ENCODE results near the gene RHO.
"Not testable (repeated sequence)": the region's sequence is repeated elsewhere in the genome, so short reads cannot be mapped to it uniquely, and the experiment has no call there.

Gene RHO

GRCh38 chr3:129528589-129529100 lies at the start of gene RHO:
Gene RHO (plus strand): TSS chr3:129528639. CDS start chr3:129528734, 95 bp downstream.
- DNase-seq = no peak

- DNase-seq = not testable (repeated sequence)
These were observed 47.1 kb upstream of the RHO start for GRCh38 chr3:129481225-129481765.

GRCh38 chr3:129481766-129482332 lies 46.6 kb upstream of the RHO start:
- no peak for DNase-seq

- DNase-seq = no peak
These were observed 45.7 kb upstream of the RHO start for GRCh38 chr3:129482721-129483120.

- no peak for DNase-seq
These were observed 44.6 kb upstream of the RHO start for GRCh38 chr3:129483870-129484269.

- not testable (repeated sequence) for DNase-seq
These were observed 43.3 kb upstream of the RHO start for GRCh38 chr3:129485146-129485545.

- DNase-seq = no peak
These were observed 42.4 kb upstream of the RHO start for GRCh38 chr3:129485721-129486663.

- DNase-seq = no peak
These were observed 41.8 kb upstream of the RHO start for GRCh38 chr3:129486664-129487035.

- DNase-seq = no peak
These were observed 41.1 kb upstream of the RHO start for GRCh38 chr3:129487183-129487867.

- not testable (repeated sequence) for DNase-seq
These were observed 40.5 kb upstream of the RHO start for GRCh38 chr3:129487868-129488335.

GRCh38 chr3:129489258-129489657 lies 39.2 kb upstream of the RHO start:
- not testable (repeated sequence) for DNase-seq

GRCh38 chr3:129490273-129490675 lies 38.2 kb upstream of the RHO start:
- DNase-seq = peak; percentile 59

GRCh38 chr3:129491077-129491476 lies 37.4 kb upstream of the RHO start:
- DNase-seq = not testable (repeated sequence)

- DNase-seq = no peak
These were observed 36.6 kb upstream of the RHO start for GRCh38 chr3:129491794-129492193.

- DNase-seq = no peak
These were observed 35.7 kb upstream of the RHO start for GRCh38 chr3:129492691-129493090.

- no peak for DNase-seq
These were observed 35.2 kb upstream of the RHO start for GRCh38 chr3:129493206-129493605.

GRCh38 chr3:129494499-129494898 lies 33.9 kb upstream of the RHO start:
- DNase-seq = not testable (repeated sequence)

- DNase-seq = not testable (repeated sequence)
These were observed 33.3 kb upstream of the RHO start for GRCh38 chr3:129495006-129495639.

GRCh38 chr3:129497876-129498275 lies 30.6 kb upstream of the RHO start:
- DNase-seq = not testable (repeated sequence)

GRCh38 chr3:129498603-129499488 lies 29.6 kb upstream of the RHO start:
- DNase-seq = not testable (repeated sequence)

- DNase-seq = not testable (repeated sequence)
These were observed 28.7 kb upstream of the RHO start for GRCh38 chr3:129499604-129500333.
